ENCODE data around the gene OBP2A.
A peak's percentile ranks its signal among the peaks of the same experiment; 100 is the strongest.
"Not testable (repeated sequence)": the region's sequence is repeated elsewhere in the genome, so short reads cannot be mapped to it uniquely, and the experiment has no call there.

The OBP2A gene

GRCh38 chr9:135545646-135546176, at the start of gene OBP2A:
Gene OBP2A (plus strand): TSS chr9:135546126. CDS start chr9:135546181, 55 bp downstream.
- CTCF ChIA-PET; DNase-seq (ENCODE audit: extremely low spot score); POLR2A ChIA-PET: not testable (repeated sequence)

- ChIA-PET CTCF (no interaction called here), POLR2A (interaction anchor here (0.6 to 1.5 kb wide), 2 partner anchors 8 to 18 kb away, joined by 3 to 4 read pairs; no protein-coding TSS in a partner anchor)
- TF ChIP-seq SP1 (IDR thresholded peaks at IDR 0.05) (no peak), TARDBP (IDR thresholded peaks at IDR 0.05) (no peak), BHLHE40 (IDR thresholded peaks at IDR 0.05; ENCODE audit: borderline replicate concordance) (no peak), FOXA1 (IDR thresholded peaks at IDR 0.05) (no peak), LEF1 (IDR thresholded peaks at IDR 0.05; ENCODE audit: borderline replicate concordance) (no peak), FOXK2 (IDR thresholded peaks at IDR 0.05) (no peak), FOXM1 (IDR thresholded peaks at IDR 0.05; ENCODE audit: borderline replicate concordance) (no peak), CTBP1 (IDR thresholded peaks at IDR 0.05; ENCODE audit: borderline replicate concordance) (no peak), L3MBTL2 (conservative IDR thresholded peaks at IDR 0.05) (no peak), HDGF (IDR thresholded peaks at IDR 0.05; ENCODE audit: borderline replicate concordance) (no peak), ARNT (IDR thresholded peaks at IDR 0.05) (no peak), NFRKB (IDR thresholded peaks at IDR 0.05) (no peak), SUZ12 (IDR thresholded peaks at IDR 0.05) (no peak), PKNOX1 (IDR thresholded peaks at IDR 0.05) (no peak), ELF4 (IDR thresholded peaks at IDR 0.05) (no peak), ZNF384 (IDR thresholded peaks at IDR 0.05) (no peak)
- DNase-seq (ENCODE audit: extremely low spot score) = no peak
These were observed 47.4 kb upstream of the OBP2A start for GRCh38 chr9:135498381-135499126.

GRCh38 chr9:135499326-135500070, 46.4 kb upstream of the OBP2A start:
- TF ChIP-seq TARDBP (IDR thresholded peaks at IDR 0.05) (peak; percentile 83; the same call in 1 of the 2 replicates), NFRKB (IDR thresholded peaks at IDR 0.05) (no peak), SUZ12 (IDR thresholded peaks at IDR 0.05) (no peak), PKNOX1 (IDR thresholded peaks at IDR 0.05) (no peak), ZNF384 (IDR thresholded peaks at IDR 0.05) (no peak), FOXM1 (IDR thresholded peaks at IDR 0.05; ENCODE audit: borderline replicate concordance) (no peak), ARNT (IDR thresholded peaks at IDR 0.05) (no peak), LEF1 (IDR thresholded peaks at IDR 0.05; ENCODE audit: borderline replicate concordance) (no peak), ELF4 (IDR thresholded peaks at IDR 0.05) (no peak), FOXK2 (IDR thresholded peaks at IDR 0.05) (no peak), CTBP1 (IDR thresholded peaks at IDR 0.05; ENCODE audit: borderline replicate concordance) (no peak), L3MBTL2 (conservative IDR thresholded peaks at IDR 0.05) (peak; percentile 43; the same call in 1 of the 2 replicates), HDGF (IDR thresholded peaks at IDR 0.05; ENCODE audit: borderline replicate concordance) (no peak), BHLHE40 (IDR thresholded peaks at IDR 0.05; ENCODE audit: borderline replicate concordance) (no peak)
- ChIA-PET CTCF (no interaction called here), POLR2A (interaction anchor here (0.6 to 1.5 kb wide), 2 partner anchors 9 to 19 kb away, joined by 3 to 4 read pairs; no protein-coding TSS in a partner anchor)
- DNase-seq (ENCODE audit: extremely low spot score) = peak; percentile 89

GRCh38 chr9:135500071-135500524, 45.8 kb upstream of the OBP2A start:
- TF ChIP-seq BHLHE40 (IDR thresholded peaks at IDR 0.05; ENCODE audit: borderline replicate concordance) (no peak), ELF4 (IDR thresholded peaks at IDR 0.05) (no peak), ZNF384 (IDR thresholded peaks at IDR 0.05) (no peak), FOXK2 (IDR thresholded peaks at IDR 0.05) (no peak), TARDBP (IDR thresholded peaks at IDR 0.05) (no peak; the same call in 1 of the 2 replicates), PKNOX1 (IDR thresholded peaks at IDR 0.05) (no peak), L3MBTL2 (conservative IDR thresholded peaks at IDR 0.05) (no peak), FOXA1 (IDR thresholded peaks at IDR 0.05) (no peak), HDGF (IDR thresholded peaks at IDR 0.05; ENCODE audit: borderline replicate concordance) (no peak), CTBP1 (IDR thresholded peaks at IDR 0.05; ENCODE audit: borderline replicate concordance) (no peak), LEF1 (IDR thresholded peaks at IDR 0.05; ENCODE audit: borderline replicate concordance) (no peak), SUZ12 (IDR thresholded peaks at IDR 0.05) (no peak), NFRKB (IDR thresholded peaks at IDR 0.05) (no peak), ARNT (IDR thresholded peaks at IDR 0.05) (no peak), SP1 (IDR thresholded peaks at IDR 0.05) (no peak), FOXM1 (IDR thresholded peaks at IDR 0.05; ENCODE audit: borderline replicate concordance) (no peak)
- DNase-seq (ENCODE audit: extremely low spot score) = no peak
- CTCF ChIA-PET = no interaction called here
- POLR2A ChIA-PET = interaction anchor here (1.5 kb wide), 1 partner anchor 9 kb away, joined by 4 read pairs; no protein-coding TSS in a partner anchor

GRCh38 chr9:135500525-135501260, 45.2 kb upstream of the OBP2A start, which contains the start of gene MRPS2:
Gene MRPS2 (plus strand): TSS chr9:135500682. CDS start chr9:135500711, 29 bp downstream.
- peak; percentile 90 for DNase-seq (ENCODE audit: extremely low spot score)
- ChIA-PET CTCF (no interaction called here), POLR2A (interaction anchor here (1.5 kb wide), 1 partner anchor 10 kb away, joined by 4 read pairs; no protein-coding TSS in a partner anchor)
- TF ChIP-seq ARNT (IDR thresholded peaks at IDR 0.05) = no peak
- peak; percentile 49 for TF ChIP-seq L3MBTL2 (conservative IDR thresholded peaks at IDR 0.05)
- TF ChIP-seq SP1 (IDR thresholded peaks at IDR 0.05) = no peak
- TF ChIP-seq LEF1 (IDR thresholded peaks at IDR 0.05; ENCODE audit: borderline replicate concordance) = no peak

All from HEK293T (cell line).